SJSA1 (cell line): ENCODE measurements around the gene RPS14. TPM values are rescaled to one million over a fixed set of nuclear protein-coding genes. Genes with fewer than 3 reads are reported as not detected.

Experiments
- DNase-seq, 2 experiments: peaks; one replicate each; pipeline ENCODE4 v3.0.0-alpha.2; 2015 to 2020; ENCODE audit warnings: low spot score in 2 of 2, low read depth in 1 of 2
- H3K27ac ChIP-seq: fragments of 250-450 bp; sonication (Bioruptor Pico); 2 replicates; pipeline ENCODE4 v1.5.1; 2020; ENCODE audit warnings: mild to moderate bottlenecking, moderate library complexity
- H3K27me3 ChIP-seq: fragments of 250-450 bp; sonication (Bioruptor Pico); replicated peaks from 2 replicates; pipeline ENCODE4 v1.5.1; 2020; ENCODE audit warnings: mild to moderate bottlenecking, moderate library complexity
- H3K36me3 ChIP-seq: fragments of 250-450 bp; sonication (Bioruptor Pico); 2 replicates; pipeline ENCODE4 v1.5.1; 2020; ENCODE audit warnings: mild to moderate bottlenecking
- H3K4me1 ChIP-seq: fragments of 250-450 bp; sonication (Bioruptor Pico); replicated peaks from 2 replicates; pipeline ENCODE4 v1.6.1; 2021; ENCODE audit warnings: mild to moderate bottlenecking
- H3K4me3 ChIP-seq: fragments of 250-450 bp; sonication (Bioruptor Pico); 2 replicates; pipeline ENCODE4 v1.5.1; 2020; ENCODE audit warnings: mild to moderate bottlenecking
- H3K9me3 ChIP-seq: fragments of 250-450 bp; sonication (Bioruptor Pico); replicated peaks from 2 replicates; pipeline ENCODE4 v1.5.1; 2020; ENCODE audit warnings: mild to moderate bottlenecking
- total RNA-seq: library from RNA; depleted of rRNA; stranded (reverse); fragments of >200 nt; shearing (Covaris generic); gene quantifications from 2 replicates; pipeline ENCODE4 v1.2.3, GENCODE V29; 2014

RPS14 gene
- total RNA-seq, 1 experiment from 2014 or later = 2,445 TPM

DNA sequence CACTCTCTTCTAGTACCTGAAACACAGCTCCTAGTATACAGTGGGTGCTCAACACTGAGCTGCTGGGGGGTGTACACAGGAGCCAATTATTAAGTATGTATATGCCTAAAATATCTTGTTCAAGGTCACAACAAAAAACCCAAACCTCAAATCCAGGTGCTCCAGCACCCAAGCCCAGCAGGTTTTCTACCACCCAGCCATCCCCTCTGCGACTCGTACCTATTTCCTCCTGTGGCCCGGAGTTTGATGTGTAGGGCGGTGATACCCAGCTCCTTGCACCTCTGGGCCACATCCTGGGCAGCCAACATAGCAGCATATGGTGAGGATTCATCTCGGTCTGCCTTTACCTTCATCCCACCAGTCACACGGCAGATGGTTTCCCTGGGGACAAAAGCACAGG is 3.0 kb downstream of the RPS14 start:
- Histone ChIP-seq H3K4me3 (no peak overlapping the region), H3K27ac (no peak overlapping the region), H3K36me3 (peaks cover 79% of the 10 kb centered on the region), H3K9me3 (no peaks in the 10 kb centered on the region), H3K27me3 (no peaks in the 10 kb centered on the region), H3K4me1 (peaks cover 10% of the 10 kb centered on the region)
- DNase-seq = no peak

DNA sequence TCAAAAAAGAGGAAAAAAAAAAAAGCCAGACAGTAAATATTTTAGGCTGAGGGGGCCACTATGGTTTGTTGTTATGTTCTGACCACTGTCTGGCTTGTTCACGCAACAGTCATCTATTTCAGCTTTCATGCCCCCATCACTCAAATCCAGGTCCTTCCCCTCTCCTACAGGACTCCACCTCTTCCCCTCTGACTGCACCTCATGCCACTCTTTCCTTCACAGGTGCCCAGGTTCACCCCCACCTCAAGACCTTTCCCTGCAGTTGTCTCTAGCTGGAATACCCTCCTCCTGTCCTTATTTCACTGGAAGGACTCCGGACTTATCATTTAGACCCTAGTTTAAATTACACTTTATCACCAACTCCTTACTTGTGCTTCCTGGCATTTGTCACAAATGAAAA is 3.5 kb downstream of the RPS14 start:
- peaks cover 84% of the 10 kb centered on the region for H3K36me3 ChIP-seq
- no peak overlapping the region for H3K27ac ChIP-seq
- H3K4me3 ChIP-seq = no peak overlapping the region
- DNase-seq = no peak
- peaks cover 10% of the 10 kb centered on the region for H3K4me1 ChIP-seq
- H3K9me3 ChIP-seq = no peaks in the 10 kb centered on the region
- no peaks in the 10 kb centered on the region for H3K27me3 ChIP-seq

DNA sequence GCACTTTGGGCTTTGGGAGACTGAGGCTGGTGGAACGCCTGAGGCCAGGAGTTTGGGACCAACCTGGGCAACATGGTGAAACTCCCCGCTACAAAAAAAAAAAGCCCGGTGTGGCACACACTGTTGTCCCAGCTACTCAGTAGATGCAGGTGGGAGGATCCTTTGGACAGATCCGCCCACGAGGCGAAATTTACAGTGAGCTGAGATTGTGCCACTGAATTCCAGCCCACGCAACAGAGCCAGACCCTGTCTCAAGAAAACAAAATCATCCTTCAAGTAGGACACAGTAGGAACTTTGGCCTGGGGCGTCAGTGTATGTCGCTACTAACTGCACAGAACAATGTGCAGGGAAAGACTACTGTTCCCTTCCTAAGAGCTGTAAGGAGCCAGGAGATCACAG is 4.8 kb downstream of the RPS14 start:
- no peak for DNase-seq
- Histone ChIP-seq H3K36me3 (peaks cover 85% of the 10 kb centered on the region), H3K4me3 (no peak overlapping the region), H3K27ac (no peak overlapping the region), H3K27me3 (no peaks in the 10 kb centered on the region), H3K9me3 (no peaks in the 10 kb centered on the region), H3K4me1 (peaks cover 10% of the 10 kb centered on the region)

- H3K27ac ChIP-seq = no peak overlapping the region
- no peak for DNase-seq
- peaks cover 9% of the 10 kb centered on the region for H3K4me1 ChIP-seq
- H3K4me3 ChIP-seq = no peak overlapping the region
- H3K27me3 ChIP-seq = no peaks in the 10 kb centered on the region
- no peaks in the 10 kb centered on the region for H3K9me3 ChIP-seq
- H3K36me3 ChIP-seq = peaks cover 75% of the 10 kb centered on the region
These were observed 6.1 kb downstream of the RPS14 start for GRCh38 chr5:150443242-150444075.

GRCh38 chr5:150442699-150443080 is 6.8 kb downstream of the RPS14 start:
- H3K27ac ChIP-seq = no peak overlapping the region
- peaks cover 67% of the 10 kb centered on the region for H3K36me3 ChIP-seq
- no peaks in the 10 kb centered on the region for H3K27me3 ChIP-seq
- peaks cover 1% of the 10 kb centered on the region for H3K4me1 ChIP-seq
- H3K4me3 ChIP-seq = no peak overlapping the region
- H3K9me3 ChIP-seq = no peaks in the 10 kb centered on the region
- no peak for DNase-seq

GRCh38 chr5:150441813-150442698 is 7.5 kb downstream of the RPS14 start:
- Histone ChIP-seq H3K4me3 (no peak overlapping the region), H3K4me1 (no peaks in the 10 kb centered on the region), H3K36me3 (peaks cover 61% of the 10 kb centered on the region), H3K27me3 (no peaks in the 10 kb centered on the region), H3K27ac (no peak overlapping the region), H3K9me3 (no peaks in the 10 kb centered on the region)
- no peak for DNase-seq

DNA sequence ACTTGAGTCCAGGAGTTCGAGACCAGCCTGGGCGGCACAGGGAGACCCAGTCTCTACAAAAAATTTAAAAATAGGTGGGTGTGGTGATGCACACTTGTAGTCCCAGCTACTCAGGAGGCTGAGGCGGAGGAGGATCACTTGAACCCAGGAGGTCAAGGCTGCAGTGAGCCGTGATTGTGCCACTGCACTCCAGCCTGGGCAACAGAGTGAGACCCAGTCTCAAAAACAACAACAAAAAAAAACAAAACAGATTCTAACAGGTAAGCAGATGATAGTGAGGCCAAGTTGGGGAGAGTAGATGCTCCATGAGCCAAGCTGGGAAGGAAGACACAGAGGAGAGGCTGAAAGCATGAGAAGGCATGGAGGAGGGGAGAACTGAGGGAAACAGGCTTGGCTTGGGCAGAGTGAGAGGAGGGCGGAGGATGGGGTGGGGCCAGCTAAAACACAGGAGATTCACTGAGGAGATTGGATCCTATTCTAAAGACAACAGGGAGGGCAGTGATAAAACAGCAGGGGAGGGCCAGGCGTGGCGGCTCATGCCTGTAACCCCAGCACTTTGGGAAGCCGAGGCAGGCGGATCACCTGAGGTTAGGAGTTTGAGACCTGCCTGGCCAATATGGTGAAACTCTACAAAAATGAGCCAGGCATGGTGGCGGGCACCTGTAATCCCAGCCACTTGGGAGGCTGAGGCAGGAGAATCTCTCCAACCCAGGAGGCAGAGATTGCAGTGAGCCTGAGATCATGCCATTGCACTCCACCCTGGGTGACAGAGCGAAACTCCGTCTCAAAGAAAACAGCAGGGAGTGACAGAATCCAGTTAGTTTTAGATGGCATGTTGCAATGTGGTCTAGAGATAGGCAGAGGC is 8.4 kb downstream of the RPS14 start:
- H3K4me3 ChIP-seq = no peak overlapping the region
- H3K36me3 ChIP-seq = peaks cover 52% of the 10 kb centered on the region
- DNase-seq = no peak
- peaks cover 4% of the 10 kb centered on the region for H3K4me1 ChIP-seq
- H3K27me3 ChIP-seq = no peaks in the 10 kb centered on the region
- no peaks in the 10 kb centered on the region for H3K9me3 ChIP-seq
- H3K27ac ChIP-seq = no peak overlapping the region

DNA sequence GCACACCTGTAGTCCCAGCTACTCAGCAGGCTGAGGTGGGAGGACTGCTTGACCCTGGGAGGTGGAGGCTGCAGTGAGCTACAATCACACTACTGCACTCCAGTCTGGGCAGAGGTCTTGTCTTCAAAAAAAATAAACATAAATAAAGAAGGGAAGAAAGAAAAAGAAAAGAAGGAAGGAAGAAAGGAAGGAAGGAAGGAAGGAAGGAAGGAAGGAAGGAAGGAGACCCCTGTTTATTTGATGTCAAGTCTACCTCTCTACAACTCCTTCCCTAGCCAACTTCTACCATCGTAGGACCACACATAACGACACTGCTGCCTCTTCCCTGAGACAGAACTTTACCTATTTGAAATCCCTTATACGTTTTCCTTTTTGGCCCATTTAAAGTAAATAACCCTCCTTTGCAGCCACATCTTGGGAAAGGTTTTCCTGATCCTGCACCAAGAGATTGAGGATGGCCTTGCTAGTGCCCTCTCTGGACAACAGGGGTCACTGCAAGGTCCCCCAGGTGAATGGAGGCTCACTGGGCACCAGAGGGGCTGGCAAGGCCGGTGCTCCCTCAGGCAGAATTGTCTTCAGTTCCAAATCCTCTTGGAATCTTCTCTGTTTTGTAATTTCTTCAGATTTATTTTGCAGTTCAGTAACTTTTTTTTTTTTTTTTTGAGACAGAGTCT is 10.5 kb downstream of the RPS14 start:
- H3K4me1 ChIP-seq = peaks cover 15% of the 10 kb centered on the region
- H3K27me3 ChIP-seq = no peaks in the 10 kb centered on the region
- H3K9me3 ChIP-seq = no peaks in the 10 kb centered on the region
- peak; percentile 41 to 71 for DNase-seq
- no peak overlapping the region for H3K4me3 ChIP-seq
- peaks cover 30% of the 10 kb centered on the region for H3K36me3 ChIP-seq
- H3K27ac ChIP-seq = no peak overlapping the region

- Histone ChIP-seq H3K27ac (no peak overlapping the region), H3K4me1 (peaks cover 15% of the 10 kb centered on the region), H3K27me3 (no peaks in the 10 kb centered on the region), H3K4me3 (no peak overlapping the region), H3K9me3 (no peaks in the 10 kb centered on the region), H3K36me3 (peaks cover 2% of the 10 kb centered on the region; the same call in 1 of the 2 replicates)
- peak; percentile 78 to 95 for DNase-seq
These were observed 13.3 kb downstream of the RPS14 start for GRCh38 chr5:150436141-150436680.

DNA sequence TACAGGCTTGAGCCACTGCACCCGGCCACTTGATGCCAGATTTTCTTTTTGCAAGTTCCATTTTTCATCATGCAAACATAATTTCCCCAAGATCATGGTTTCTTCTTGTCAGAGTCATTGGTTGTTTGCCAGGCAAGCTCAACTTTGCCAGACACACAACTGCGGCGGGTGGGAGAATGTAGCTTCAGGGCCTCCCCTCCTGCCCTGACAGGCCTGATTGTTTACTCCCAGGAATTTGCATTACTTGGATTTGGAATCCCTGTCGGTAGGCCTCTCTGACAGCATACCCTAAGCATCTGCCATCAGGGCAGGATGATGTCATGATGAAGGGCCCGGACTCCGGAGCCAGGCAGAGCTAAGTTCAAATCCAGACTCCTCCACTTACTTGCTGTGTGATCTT is 15.1 kb downstream of the RPS14 start:
- Histone ChIP-seq H3K36me3 (no peaks in the 10 kb centered on the region), H3K27me3 (no peaks in the 10 kb centered on the region), H3K4me3 (no peak overlapping the region), H3K4me1 (peaks cover 15% of the 10 kb centered on the region), H3K27ac (no peak overlapping the region), H3K9me3 (no peaks in the 10 kb centered on the region)
- peak; percentile 71 to 78 for DNase-seq

GRCh38 chr5:150431574-150431973 is 18.0 kb downstream of the RPS14 start:
- Histone ChIP-seq H3K27ac (no peak overlapping the region), H3K9me3 (no peaks in the 10 kb centered on the region), H3K36me3 (no peaks in the 10 kb centered on the region), H3K4me3 (no peak overlapping the region), H3K4me1 (peaks cover 15% of the 10 kb centered on the region), H3K27me3 (no peaks in the 10 kb centered on the region)
- DNase-seq = no peak

GRCh38 chr5:150431048-150431447 is 18.5 kb downstream of the RPS14 start:
- H3K36me3 ChIP-seq = no peaks in the 10 kb centered on the region
- H3K4me3 ChIP-seq = no peak overlapping the region
- DNase-seq = no peak
- no peaks in the 10 kb centered on the region for H3K27me3 ChIP-seq
- H3K4me1 ChIP-seq = peaks cover 10% of the 10 kb centered on the region
- H3K9me3 ChIP-seq = no peaks in the 10 kb centered on the region
- no peak overlapping the region for H3K27ac ChIP-seq

- Histone ChIP-seq H3K36me3 (no peaks in the 10 kb centered on the region), H3K4me3 (no peak overlapping the region), H3K27ac (no peak overlapping the region), H3K9me3 (no peaks in the 10 kb centered on the region), H3K4me1 (peaks cover 2% of the 10 kb centered on the region), H3K27me3 (no peaks in the 10 kb centered on the region)
- DNase-seq = no peak
These were observed 20.1 kb downstream of the RPS14 start for GRCh38 chr5:150429410-150429873.
